ENCODE results near the gene WWOX. TPM values are rescaled to one million over a fixed set of nuclear protein-coding genes. Genes with fewer than 3 reads are reported as not detected.

The WWOX gene
- total RNA-seq, 1 experiment from 2014 or later: 15.6 TPM

DNA sequence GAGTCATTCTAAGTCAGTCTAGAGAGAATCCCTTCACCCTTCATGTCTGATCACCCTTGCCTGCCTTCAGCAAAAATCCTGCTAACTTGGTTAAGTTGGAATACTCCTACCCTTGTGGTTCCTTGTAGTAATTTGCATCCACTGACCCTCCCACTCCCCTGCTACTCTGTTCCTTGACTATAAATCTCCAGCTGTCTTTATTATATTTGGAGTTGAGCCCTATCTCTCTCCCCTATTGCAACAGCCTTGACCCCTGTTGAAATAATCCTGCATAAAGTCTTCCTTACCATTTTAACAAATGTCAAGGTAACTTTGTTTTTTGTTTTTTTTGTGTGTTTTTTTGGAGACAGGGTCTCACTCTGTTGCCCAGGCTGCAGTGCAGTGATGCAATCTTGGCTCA lies 590.1 kb downstream of the WWOX start:
- no peak overlapping the region for H3K14ac ChIP-seq (ENCODE audit: insufficient read depth, low read length)
- DNase-seq: no peak

More for the DNA sequence above, 590.1 kb downstream of the WWOX start:
- no peaks in the 10 kb centered on the region for H3K9me3 Mint-ChIP-seq
- Histone ChIP-seq H2BK12ac (ENCODE audit: insufficient read length, low read depth, low read length) (no peak overlapping the region), H3K79me1 (ENCODE audit: insufficient read depth, low read depth, low read length, poor library complexity, severe bottlenecking) (no peaks in the 10 kb centered on the region), H4K8ac (replicated peaks; ENCODE audit: insufficient read length, low read depth, low read length) (no peak overlapping the region), H4K5ac (ENCODE audit: insufficient read length, low read depth, low read length) (no peak overlapping the region), H3K27ac (ENCODE audit: insufficient read length, low read depth, low read length) (no peak overlapping the region), H3K56ac (ENCODE audit: insufficient read length, low read depth, low read length) (no peak overlapping the region), H3K27me3 (ENCODE audit: insufficient read depth, low read length) (no peaks in the 10 kb centered on the region), H2BK20ac (ENCODE audit: low read depth, low read length, poor library complexity, severe bottlenecking) (no peak overlapping the region), H3K4me2 (ENCODE audit: insufficient read depth, insufficient read length, low read length) (no peak overlapping the region), H2AK5ac (ENCODE audit: insufficient read length, low read length) (no peak overlapping the region), H3T11ph (ENCODE audit: low read length) (no peak overlapping the region), H2BK15ac (ENCODE audit: low read depth, low read length) (no peak overlapping the region), H3K4ac (ENCODE audit: low read depth, low read length) (no peak overlapping the region), H3K18ac (ENCODE audit: insufficient read length, low read depth, low read length) (no peak overlapping the region), H2BK120ac (ENCODE audit: low read depth, low read length, poor library complexity, severe bottlenecking) (no peak overlapping the region), H3K9ac (ENCODE audit: extremely low read depth, insufficient read length, low read length) (no peak overlapping the region), H3K79me2 (ENCODE audit: insufficient read depth, low read length) (no peaks in the 10 kb centered on the region), H3K4me1 (ENCODE audit: insufficient read depth, low read length) (no peaks in the 10 kb centered on the region), H3K23me2 (ENCODE audit: insufficient read length, low read depth, low read length, poor library complexity, severe bottlenecking) (no peaks in the 10 kb centered on the region), H2AFZ (ENCODE audit: low read length) (no peak overlapping the region), H4K91ac (ENCODE audit: insufficient read length, low read depth, low read length) (no peak overlapping the region), H3K23ac (ENCODE audit: insufficient read length, low read depth, low read length) (no peak overlapping the region), H3K9me3 (ENCODE audit: control insufficient read depth, low read depth, low read length) (no peaks in the 10 kb centered on the region), H4K20me1 (ENCODE audit: control insufficient read depth, insufficient read depth, insufficient read length) (no peaks in the 10 kb centered on the region), H2BK5ac (ENCODE audit: insufficient read length, low read length) (no peak overlapping the region)
- H3K27ac Mint-ChIP-seq: no peak overlapping the region
- TF ChIP-seq, protein P1, sequence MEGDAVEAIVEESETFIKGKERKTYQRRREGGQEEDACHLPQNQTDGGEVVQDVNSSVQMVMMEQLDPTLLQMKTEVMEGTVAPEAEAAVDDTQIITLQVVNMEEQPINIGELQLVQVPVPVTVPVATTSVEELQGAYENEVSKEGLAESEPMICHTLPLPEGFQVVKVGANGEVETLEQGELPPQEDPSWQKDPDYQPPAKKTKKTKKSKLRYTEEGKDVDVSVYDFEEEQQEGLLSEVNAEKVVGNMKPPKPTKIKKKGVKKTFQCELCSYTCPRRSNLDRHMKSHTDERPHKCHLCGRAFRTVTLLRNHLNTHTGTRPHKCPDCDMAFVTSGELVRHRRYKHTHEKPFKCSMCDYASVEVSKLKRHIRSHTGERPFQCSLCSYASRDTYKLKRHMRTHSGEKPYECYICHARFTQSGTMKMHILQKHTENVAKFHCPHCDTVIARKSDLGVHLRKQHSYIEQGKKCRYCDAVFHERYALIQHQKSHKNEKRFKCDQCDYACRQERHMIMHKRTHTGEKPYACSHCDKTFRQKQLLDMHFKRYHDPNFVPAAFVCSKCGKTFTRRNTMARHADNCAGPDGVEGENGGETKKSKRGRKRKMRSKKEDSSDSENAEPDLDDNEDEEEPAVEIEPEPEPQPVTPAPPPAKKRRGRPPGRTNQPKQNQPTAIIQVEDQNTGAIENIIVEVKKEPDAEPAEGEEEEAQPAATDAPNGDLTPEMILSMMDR (conservative IDR thresholded peaks at IDR 0.05): no peak
- no peaks in the 10 kb centered on the region; the same call in 1 of the 2 replicates for H3K27me3 Mint-ChIP-seq (ENCODE audit: low read depth)
- H3K4me3 Mint-ChIP-seq: no peak overlapping the region
- peaks cover 0 to 2% (median 0%) of the 10 kb centered on the region in 3 experiments; a peak in 1 of 7 replicates for H3K36me3 Mint-ChIP-seq (ENCODE audit: insufficient read depth in 1 of 3, low read depth in 3 of 3)
- no peaks in the 10 kb centered on the region for H3K4me1 Mint-ChIP-seq
